ENCODE results near the gene RNASE9. TPM values are rescaled to one million over a fixed set of nuclear protein-coding genes. Genes with fewer than 3 reads are reported as not detected.
"Not testable (repeated sequence)": the region's sequence is repeated elsewhere in the genome, so short reads cannot be mapped to it uniquely, and the experiment has no call there.

Gene RNASE9
- polyA plus RNA-seq, 3 donors: not detected

DNA sequence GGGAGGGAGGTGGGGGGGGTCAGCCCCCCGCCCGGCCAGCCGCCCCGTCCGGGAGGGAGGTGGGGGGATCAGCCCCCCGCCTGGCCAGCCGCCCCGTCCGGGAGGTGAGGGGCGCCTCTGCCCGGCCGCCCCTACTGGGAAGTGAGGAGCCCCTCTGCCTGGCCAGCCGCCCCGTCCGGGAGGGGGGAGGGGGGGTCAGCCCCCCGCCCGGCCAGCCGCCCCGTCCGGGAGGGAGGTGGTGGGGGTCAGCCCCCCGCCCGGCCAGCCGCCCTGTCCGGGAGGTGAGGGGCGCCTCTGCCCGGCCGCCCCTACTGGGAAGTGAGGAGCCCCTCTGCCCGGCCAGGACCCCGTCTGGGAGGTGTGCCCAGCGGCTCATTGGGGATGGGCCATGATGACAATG lies 54.1 kb downstream of the RNASE9 start:
- H3K4me3 ChIP-seq (replicated peaks in 1 of 3; ENCODE audit: low read depth in 2 of 3, low read length in 3 of 3); H3K27ac Mint-ChIP-seq; H3K27me3 ChIP-seq (ENCODE audit: control insufficient read depth in 2 of 2, insufficient read depth in 2 of 2, low read length in 2 of 2); H2AFZ ChIP-seq (ENCODE audit: insufficient read depth, low read depth, low read length, poor library complexity, severe bottlenecking); H3K4me3 Mint-ChIP-seq; intact Hi-C loops (cut with micrococcal nuclease); H3K36me3 Mint-ChIP-seq; H3K4me1 ChIP-seq (ENCODE audit: control insufficient read depth in 1 of 2, insufficient read depth in 2 of 2, low read length in 2 of 2); H4K20me1 ChIP-seq (ENCODE audit: insufficient read depth, low read length); H3K9ac ChIP-seq (ENCODE audit: insufficient read depth, low read length, poor library complexity, severe bottlenecking); DNase-seq; H3K36me3 ChIP-seq (replicated peaks in 1 of 2; ENCODE audit: control insufficient read depth in 1 of 2, insufficient read depth in 2 of 2, low read length in 2 of 2); H3K79me2 ChIP-seq (ENCODE audit: insufficient read depth, low read length); H3K4me2 ChIP-seq (replicated peaks; ENCODE audit: extremely low read depth, low read length, poor library complexity, severe bottlenecking); H3K9me3 ChIP-seq (replicated peaks in 1 of 2; ENCODE audit: control insufficient read depth in 1 of 2, insufficient read depth in 1 of 2, low read length in 2 of 2); H3K9me3 Mint-ChIP-seq; H3K27me3 Mint-ChIP-seq (ENCODE audit: low read depth in 3 of 3); H3K27ac ChIP-seq (ENCODE audit: low read depth in 1 of 2, low read length in 2 of 2): not testable (repeated sequence)
- peaks cover 12% of the 10 kb centered on the region for H3K4me1 Mint-ChIP-seq
- WGBS (ENCODE audit: insufficient coverage): no CpG with 5 or more reads among the region's 30 CpGs

DNA sequence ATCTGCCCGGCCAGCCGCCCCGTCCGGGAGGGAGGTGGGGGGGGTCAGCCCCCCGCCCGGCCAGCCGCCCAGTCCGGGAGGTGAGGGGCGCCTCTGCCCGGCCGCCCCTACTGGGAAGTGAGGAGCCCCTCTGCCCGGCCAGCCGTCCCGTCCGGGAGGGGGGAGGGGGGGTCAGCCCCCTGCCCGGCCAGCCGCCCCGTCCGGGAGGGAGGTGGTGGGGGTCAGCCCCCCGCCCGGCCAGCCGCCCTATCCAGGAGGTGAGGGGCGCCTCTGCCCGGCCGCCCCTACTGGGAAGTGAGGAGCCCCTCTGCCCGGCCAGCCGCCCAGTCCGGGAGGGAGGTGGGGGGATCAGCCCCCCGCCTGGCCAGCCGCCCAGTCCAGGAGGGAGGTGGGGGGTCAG lies 54.6 kb downstream of the RNASE9 start:
- H3K36me3 Mint-ChIP-seq; H3K4me1 ChIP-seq (ENCODE audit: control insufficient read depth in 1 of 2, insufficient read depth in 2 of 2, low read length in 2 of 2); H3K27ac Mint-ChIP-seq; H3K27me3 ChIP-seq (ENCODE audit: control insufficient read depth in 2 of 2, insufficient read depth in 2 of 2, low read length in 2 of 2); H3K9ac ChIP-seq (ENCODE audit: insufficient read depth, low read length, poor library complexity, severe bottlenecking); H3K9me3 ChIP-seq (replicated peaks in 1 of 2; ENCODE audit: control insufficient read depth in 1 of 2, insufficient read depth in 1 of 2, low read length in 2 of 2); H3K4me3 ChIP-seq (replicated peaks in 1 of 3; ENCODE audit: low read depth in 2 of 3, low read length in 3 of 3); H3K36me3 ChIP-seq (replicated peaks in 1 of 2; ENCODE audit: control insufficient read depth in 1 of 2, insufficient read depth in 2 of 2, low read length in 2 of 2); H3K27me3 Mint-ChIP-seq (ENCODE audit: low read depth in 3 of 3); H3K4me3 Mint-ChIP-seq; H3K9me3 Mint-ChIP-seq; H3K27ac ChIP-seq (ENCODE audit: low read depth in 1 of 2, low read length in 2 of 2); H4K20me1 ChIP-seq (ENCODE audit: insufficient read depth, low read length); intact Hi-C loops (cut with micrococcal nuclease); H2AFZ ChIP-seq (ENCODE audit: insufficient read depth, low read depth, low read length, poor library complexity, severe bottlenecking); H3K79me2 ChIP-seq (ENCODE audit: insufficient read depth, low read length); H3K4me2 ChIP-seq (replicated peaks; ENCODE audit: extremely low read depth, low read length, poor library complexity, severe bottlenecking); DNase-seq: not testable (repeated sequence)
- H3K4me1 Mint-ChIP-seq: peaks cover 12% of the 10 kb centered on the region
- no CpG with 5 or more reads among the region's 30 CpGs for WGBS (ENCODE audit: insufficient coverage)

Other genes with a start within 250 kb of the RNASE9 start
- 1 to 10 TPM; 3.5 to 8.6 (median 5.4) TPM for gene CCNB1IP1, start 227.8 kb downstream of the RNASE9 start, polyA plus RNA-seq
- gene PARP2, start 217.4 kb downstream of the RNASE9 start, polyA plus RNA-seq: 1 to 10 TPM; 1.8 to 7.3 (median 3.9) TPM
- 10 to 100 TPM in 1 of 3 donors, 1 to 10 TPM in 2; 2.3 to 78.9 (median 7.1) TPM for gene TEP1, start 147.5 kb downstream of the RNASE9 start, polyA plus RNA-seq
- gene KLHL33, start 124.9 kb downstream of the RNASE9 start, polyA plus RNA-seq: under 1 TPM in 1 of 3 donors, not detected in 2; 0.04 TPM
- gene OSGEP, start 106.2 kb downstream of the RNASE9 start, polyA plus RNA-seq: 100 to 1,000 TPM in 1 of 3 donors, 10 to 100 TPM in 2; 34.7 to 112 (median 40.0) TPM
- gene APEX1, start 105.8 kb downstream of the RNASE9 start, polyA plus RNA-seq: 100 to 1,000 TPM in 1 of 3 donors, 10 to 100 TPM in 2; 69.7 to 208 (median 85.4) TPM
- 100 to 1,000 TPM in 1 of 3 donors, 10 to 100 TPM in 2; 19.4 to 106 (median 21.2) TPM for gene PIP4P1, start 99.6 kb downstream of the RNASE9 start, polyA plus RNA-seq
- gene PNP, start 91.6 kb downstream of the RNASE9 start, polyA plus RNA-seq: 100 to 1,000 TPM in 1 of 3 donors, 10 to 100 TPM in 2; 63.2 to 112 (median 67.5) TPM
- gene RNASE10, start 55.5 kb downstream of the RNASE9 start, polyA plus RNA-seq: not detected
- gene RNASE11, start 27.0 kb upstream of the RNASE9 start, polyA plus RNA-seq: not detected
- not detected for gene RNASE12, start 30.3 kb upstream of the RNASE9 start, polyA plus RNA-seq
- not detected for gene OR6S1, start 80.6 kb upstream of the RNASE9 start, polyA plus RNA-seq
- 10 to 100 TPM; 18.5 to 85.8 (median 49.1) TPM for gene RNASE4, start 123.5 kb upstream of the RNASE9 start, polyA plus RNA-seq
- 10 to 100 TPM in 2 of 3 donors, 1 to 10 TPM in 1; 9.8 to 55.7 (median 31.4) TPM for gene ANG, start 127.7 kb upstream of the RNASE9 start, polyA plus RNA-seq
- not detected for gene EDDM3A, start 184.8 kb upstream of the RNASE9 start, polyA plus RNA-seq
- gene EDDM3B, start 207.4 kb upstream of the RNASE9 start, polyA plus RNA-seq: not detected
- 100 to 1,000 TPM; 150 to 353 (median 316) TPM for gene RNASE6, start 220.2 kb upstream of the RNASE9 start, polyA plus RNA-seq
- gene RNASE1, start 241.8 kb upstream of the RNASE9 start, polyA plus RNA-seq: 100 to 1,000 TPM in 1 of 3 donors, 10 to 100 TPM in 1, 1 to 10 TPM in 1; 2.1 to 191 (median 11.3) TPM